IMR-90 (cell line): Measurements from ENCODE around the gene RPS15. TPM values are rescaled to one million over a fixed set of nuclear protein-coding genes. Genes with fewer than 3 reads are reported as not detected.
A peak's percentile ranks its signal among the peaks of the same experiment; 100 is the strongest.

Experiments used
- ATAC-seq: fragments of 200-7000 bp; cut with Tn5 transposase; 2 replicates; pipeline ENCODE4 v1.9.1; 2020; ENCODE audit warnings: low read depth, mild to moderate bottlenecking, moderate library complexity
- BruUV-seq: library from RNA; stranded (reverse); fragments of 400-500 nt; replicated peaks from 2 replicates; lab custom pipeline; 2021; lab: Mats Ljungman, UMichigan
- CTCF ChIA-PET: fragments of 300-600 bp; formaldehyde crosslinking; extraction: SDS; loops from one replicate; lab custom pipeline; 2021; ENCODE audit warnings: antibody characterized with exemption; lab: Yijun Ruan, JAX
- POLR2A ChIA-PET: fragments of 300-600 bp; sonication (Branson Sonifier 250); formaldehyde crosslinking; loops from one replicate; lab custom pipeline; 2022; ENCODE audit warnings: antibody characterized with exemption; ENCODE audit not compliant: unreplicated experiment; lab: Charles Lee
- DNase-seq: peaks from one replicate; pipeline ENCODE4 v3.0.0; 2013
- H2AFZ ChIP-seq: replicated peaks from 2 replicates; pipeline ENCODE3; 2013; ENCODE audit warnings: low read length, mild to moderate bottlenecking; ENCODE audit not compliant: poor library complexity
- H2AK5ac ChIP-seq: 2 replicates; pipeline ENCODE4 v1.6.1; 2013; ENCODE audit warnings: low read depth, low read length, inconsistent platforms
- H2AK9ac ChIP-seq: replicated peaks from 2 replicates; pipeline ENCODE3; 2013; ENCODE audit warnings: mild to moderate bottlenecking, low read depth, low read length, moderate library complexity; ENCODE audit not compliant: poor library complexity
- H2BK120ac ChIP-seq: 2 replicates; pipeline ENCODE4 v1.6.1; 2013; ENCODE audit warnings: low read depth, low read length, inconsistent platforms
- H2BK15ac ChIP-seq: 3 replicates; pipeline ENCODE4 v1.6.1; 2013; ENCODE audit warnings: low read depth, low read length, inconsistent platforms
- H2BK20ac ChIP-seq: 2 replicates; pipeline ENCODE4 v1.6.1; 2013; ENCODE audit warnings: low read depth, mild to moderate bottlenecking, inconsistent platforms, low read length, moderate library complexity
- H2BK5ac ChIP-seq: 2 replicates; pipeline ENCODE4 v1.6.1; 2013; ENCODE audit warnings: mild to moderate bottlenecking, low read depth, low read length, inconsistent platforms; ENCODE audit not compliant: poor library complexity, severe bottlenecking
- H3K14ac ChIP-seq: replicated peaks from 2 replicates; pipeline ENCODE4 v1.6.1; 2013; ENCODE audit warnings: low read depth, low read length, inconsistent platforms
- H3K18ac ChIP-seq: 2 replicates; pipeline ENCODE4 v1.6.1; 2013; ENCODE audit warnings: low read depth, low read length, control low read depth
- H3K23ac ChIP-seq: 2 replicates; pipeline ENCODE4 v1.6.1; 2013; ENCODE audit warnings: low read depth, low read length, inconsistent platforms
- H3K27ac ChIP-seq: 2 replicates; pipeline ENCODE4 v1.5.1; 2013; ENCODE audit warnings: mild to moderate bottlenecking, control low read depth, low read length; ENCODE audit not compliant: insufficient read depth
- H3K27me3 ChIP-seq: 2 replicates; pipeline ENCODE4 v1.6.1; 2013; ENCODE audit warnings: low read length; ENCODE audit not compliant: control insufficient read depth, insufficient read depth
- H3K36me3 ChIP-seq: 2 replicates; pipeline ENCODE4 v1.6.1; 2013; ENCODE audit warnings: low read length, mixed read lengths; ENCODE audit not compliant: control insufficient read depth, insufficient read depth
- H3K4ac ChIP-seq: 2 replicates; pipeline ENCODE4 v1.6.1; 2013; ENCODE audit warnings: low read depth, low read length, inconsistent platforms
- H3K4me1 ChIP-seq: 2 replicates; pipeline ENCODE4 v1.6.1; 2013; ENCODE audit warnings: low read length, mixed read lengths; ENCODE audit not compliant: control insufficient read depth, insufficient read depth
- H3K4me2 ChIP-seq: 2 replicates; pipeline ENCODE4 v1.6.1; 2013; ENCODE audit warnings: low read depth, mild to moderate bottlenecking, control low read depth, low read length, moderate library complexity
- H3K4me3 ChIP-seq: 2 replicates; pipeline ENCODE4 v1.5.1; 2013; ENCODE audit warnings: low read depth, mild to moderate bottlenecking, control low read depth, low read length, moderate library complexity; ENCODE audit not compliant: insufficient read depth
- H3K56ac ChIP-seq: 2 replicates; pipeline ENCODE4 v1.6.1; 2013; ENCODE audit warnings: low read length, inconsistent platforms; ENCODE audit not compliant: insufficient read depth; ENCODE audit errors: extremely low read depth
- H3K79me1 ChIP-seq, 2 experiments: 2 replicates each; pipeline ENCODE4 v1.6.1; 2013; ENCODE audit warnings: low read length in 2 of 2, inconsistent platforms in 1 of 2, low read depth in 1 of 2
- H3K9ac ChIP-seq: 2 replicates; pipeline ENCODE4 v1.6.1; 2013; ENCODE audit warnings: low read depth, low read length, control low read depth
- H3K9me1 ChIP-seq: 2 replicates; pipeline ENCODE4 v1.6.1; 2013; ENCODE audit warnings: low read length, inconsistent platforms; ENCODE audit not compliant: insufficient read depth
- H3K9me3 ChIP-seq: 2 replicates; pipeline ENCODE4 v1.6.1; 2013; ENCODE audit warnings: low read length; ENCODE audit not compliant: control insufficient read depth, insufficient read depth
- H4K20me1 ChIP-seq: 2 replicates; pipeline ENCODE4 v1.6.1; 2013; ENCODE audit warnings: low read length, inconsistent platforms; ENCODE audit not compliant: insufficient read depth
- H4K5ac ChIP-seq: 2 replicates; pipeline ENCODE4 v1.6.1; 2013; ENCODE audit warnings: mild to moderate bottlenecking, low read depth, low read length, control low read depth
- H4K8ac ChIP-seq, 2 experiments: 2 replicates each; pipeline ENCODE4 v1.6.1; 2013; ENCODE audit warnings: low read depth in 2 of 2, low read length in 2 of 2, control low read depth in 1 of 2, inconsistent platforms in 1 of 2
- H4K91ac ChIP-seq: 2 replicates; pipeline ENCODE4 v1.6.1; 2013; ENCODE audit warnings: low read depth, low read length, inconsistent platforms; ENCODE audit not compliant: insufficient read depth
- BHLHE40 ChIP-seq: fragments of 150-350 bp; IDR thresholded peaks from 2 replicates; pipeline ENCODE4 v1.6.1; 2016; ENCODE audit warnings: mild to moderate bottlenecking, low read depth, low read length
- MXI1 ChIP-seq: IDR thresholded peaks from 2 replicates; pipeline ENCODE4 v1.6.1; 2012; ENCODE audit warnings: low read depth, mild to moderate bottlenecking, low read length, moderate library complexity, borderline replicate concordance
- NFE2L2 ChIP-seq: fragments of 150-350 bp; IDR thresholded peaks from 2 replicates; pipeline ENCODE4 v1.6.1; 2016; ENCODE audit warnings: low read depth, mild to moderate bottlenecking, low read length
- POLR2A ChIP-seq: IDR thresholded peaks from 2 replicates; pipeline ENCODE4 v1.6.1; 2012; ENCODE audit warnings: mild to moderate bottlenecking, low read depth, low read length
- SMC3 ChIP-seq: fragments of 150-350 bp; IDR thresholded peaks from 2 replicates; pipeline ENCODE4 v1.6.1; 2016; ENCODE audit warnings: low read depth, mild to moderate bottlenecking, antibody characterized with exemption, low read length, moderate library complexity
- WGBS, 2 experiments: methylation state at CpG; one replicate each; pipeline versions ENCODE4 v1.1.5 to v1.1.7; 2013; ENCODE audit warnings: missing lambda C conversion rate in 2 of 2; ENCODE audit not compliant: insufficient read length in 1 of 2; ENCODE audit errors: extremely low coverage in 2 of 2; 5-methylcytosine and 5-hydroxymethylcytosine counted together
- dilution Hi-C: fragments of 300-500 bp; cut with HindIII; formaldehyde crosslinking; loops from one replicate; pipeline ENCODE4 v1.14.3; 2018; ENCODE audit warnings: low sequenced_read_pairs; ENCODE audit not compliant: unreplicated experiment
- in situ Hi-C: fragments of 300-500 bp; cut with MboI; formaldehyde crosslinking; loops from 3 replicates; pipeline ENCODE4 v1.14.3; 2019; ENCODE audit warnings: low sequenced_read_pairs, inconsistent platforms, mixed read lengths
- intact Hi-C: fragments of 100-400 bp; cut with micrococcal nuclease; formaldehyde crosslinking; loops from 2 replicates; pipeline ENCODE4 v1.10.0; 2022
- polyA plus RNA-seq, 3 experiments: library from polyadenylated mRNA; depleted of rRNA; stranded (reverse); fragments of >200 nt; gene quantifications; 2 replicates each; pipeline ENCODE4 v1.2.3, GENCODE V29; 2012; ENCODE audit warnings: low replicate concordance in 1 of 3
- total RNA-seq: library from RNA; depleted of rRNA; stranded (reverse); fragments of >200 nt; gene quantifications from 2 replicates; pipeline ENCODE4 v1.2.3, GENCODE V29; 2012

The RPS15 gene
- total and polyA plus RNA-seq, 2 of the 4 experiments (the other 2 are of a cell fraction): 1,179 to 1,855 TPM

- H3K18ac ChIP-seq: no peak overlapping the region
- H3K23ac ChIP-seq: peak overlapping the region; percentile 38; the same call in 1 of the 2 replicates
- POLR2A ChIA-PET: no interaction called here
- 83% methylated on average over 14 of the region's 23 CpGs; no CpG with 5 or more reads in 1 of the 2 experiments for WGBS, 2 experiments
- H3K4ac ChIP-seq: no peak overlapping the region
- H3K9ac ChIP-seq: 0 out of 2 replicates have a peak overlapping the region, but pooled peaks have one; percentile 69
- H4K5ac ChIP-seq: no peak overlapping the region
- peak; percentile 63 for DNase-seq
- H3K27me3 ChIP-seq: no peaks in the 10 kb centered on the region
- H3K36me3 ChIP-seq: peaks cover 16% of the 10 kb centered on the region; the same call in 1 of the 2 replicates
- in situ Hi-C loops: no loop called here
- no peak overlapping the region for H2AFZ ChIP-seq
- no peak for ATAC-seq
- H4K8ac ChIP-seq: no peak overlapping the region
- no peak overlapping the region for H2BK5ac ChIP-seq
- H3K4me2 ChIP-seq: peak overlapping the region; percentile 12; the same call in 1 of the 2 replicates
- H3K14ac ChIP-seq: 0 out of 2 replicates have a peak overlapping the region, but pooled peaks have one; percentile 13
- 0 out of 2 replicates have a peak overlapping the region, but pooled peaks have one; percentile 12 for H3K27ac ChIP-seq
- no TSS peak for BruUV-seq
- H3K56ac ChIP-seq: no peak overlapping the region
- intact Hi-C loops: no loop called here
- CTCF ChIA-PET: no interaction called here
- peak overlapping the region; percentile 75 for H2AK9ac ChIP-seq
- H4K20me1 ChIP-seq: peaks cover 71% of the 10 kb centered on the region
- no peak overlapping the region for H2AK5ac ChIP-seq
- no peak overlapping the region for H4K91ac ChIP-seq
- dilution Hi-C loops: no loop called here
- peaks cover 29% of the 10 kb centered on the region for H3K4me1 ChIP-seq
- H3K9me3 ChIP-seq: no peaks in the 10 kb centered on the region
- no peak for TF ChIP-seq POLR2A
- no peak for TF ChIP-seq NFE2L2
- no peak for TF ChIP-seq BHLHE40
- TF ChIP-seq MXI1: no peak
- no peak for TF ChIP-seq SMC3
- no peak overlapping the region for H2BK120ac ChIP-seq
- no peak overlapping the region for H2BK20ac ChIP-seq
- H3K79me1 ChIP-seq: peaks cover 0 to 45% of the 10 kb centered on the region in 2 experiments; a peak in 2 of 4 replicates
- H3K9me1 ChIP-seq: peaks cover 8% of the 10 kb centered on the region
- H3K4me3 ChIP-seq: no peak overlapping the region
- H2BK15ac ChIP-seq: no peak overlapping the region
Measured at GRCh38 chr19:1410136-1410786, 27.9 kb upstream of the RPS15 start.
